GM21360 (cell line): ENCODE measurements around the gene SORCS2.

Experiments used
- ATAC-seq: cut with Tn5 transposase; IDR thresholded peaks from one replicate; pipeline ENCODE4 v1.9.1; 2021; ENCODE audit warnings: mild to moderate bottlenecking, moderate library complexity; ENCODE audit not compliant: unreplicated experiment

SORCS2 gene

GRCh38 chr4:7733801-7734650 lies 541.7 kb downstream of the SORCS2 start:
- ATAC-seq, result no peak

GRCh38 chr4:7734651-7735260 lies 542.4 kb downstream of the SORCS2 start:
- no peak for ATAC-seq

- ATAC-seq, result no peak
Measured at GRCh38 chr4:7735395-7735794, 543.1 kb downstream of the SORCS2 start.

DNA sequence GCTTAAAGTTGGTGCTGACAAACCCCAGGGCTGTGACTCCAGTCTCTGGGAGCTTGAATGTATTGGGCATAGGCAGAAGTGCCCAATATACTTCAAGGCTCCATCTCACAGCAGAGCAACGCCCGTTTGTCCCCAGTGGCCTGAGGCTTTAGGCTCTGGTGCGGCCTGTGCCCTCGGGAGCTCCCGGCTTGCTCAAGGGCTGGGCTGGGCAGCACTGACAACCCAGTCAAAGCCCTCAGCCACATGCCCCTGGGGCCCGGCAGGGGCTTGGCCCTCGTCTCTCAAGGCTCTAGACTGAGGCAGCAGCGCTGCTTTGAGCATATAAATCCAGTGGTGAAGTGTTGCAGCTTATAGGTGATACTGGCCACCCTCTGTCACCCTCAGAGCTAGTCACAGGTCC lies 543.6 kb downstream of the SORCS2 start:
- no peak for ATAC-seq

- ATAC-seq, result no peak
Measured at GRCh38 chr4:7736436-7737267, 544.3 kb downstream of the SORCS2 start.

GRCh38 chr4:7737268-7737645 lies 544.9 kb downstream of the SORCS2 start:
- no peak for ATAC-seq

GRCh38 chr4:7737752-7738457 lies 545.6 kb downstream of the SORCS2 start:
- ATAC-seq, result no peak

GRCh38 chr4:7738458-7739076 lies 546.2 kb downstream of the SORCS2 start:
- no peak for ATAC-seq

DNA sequence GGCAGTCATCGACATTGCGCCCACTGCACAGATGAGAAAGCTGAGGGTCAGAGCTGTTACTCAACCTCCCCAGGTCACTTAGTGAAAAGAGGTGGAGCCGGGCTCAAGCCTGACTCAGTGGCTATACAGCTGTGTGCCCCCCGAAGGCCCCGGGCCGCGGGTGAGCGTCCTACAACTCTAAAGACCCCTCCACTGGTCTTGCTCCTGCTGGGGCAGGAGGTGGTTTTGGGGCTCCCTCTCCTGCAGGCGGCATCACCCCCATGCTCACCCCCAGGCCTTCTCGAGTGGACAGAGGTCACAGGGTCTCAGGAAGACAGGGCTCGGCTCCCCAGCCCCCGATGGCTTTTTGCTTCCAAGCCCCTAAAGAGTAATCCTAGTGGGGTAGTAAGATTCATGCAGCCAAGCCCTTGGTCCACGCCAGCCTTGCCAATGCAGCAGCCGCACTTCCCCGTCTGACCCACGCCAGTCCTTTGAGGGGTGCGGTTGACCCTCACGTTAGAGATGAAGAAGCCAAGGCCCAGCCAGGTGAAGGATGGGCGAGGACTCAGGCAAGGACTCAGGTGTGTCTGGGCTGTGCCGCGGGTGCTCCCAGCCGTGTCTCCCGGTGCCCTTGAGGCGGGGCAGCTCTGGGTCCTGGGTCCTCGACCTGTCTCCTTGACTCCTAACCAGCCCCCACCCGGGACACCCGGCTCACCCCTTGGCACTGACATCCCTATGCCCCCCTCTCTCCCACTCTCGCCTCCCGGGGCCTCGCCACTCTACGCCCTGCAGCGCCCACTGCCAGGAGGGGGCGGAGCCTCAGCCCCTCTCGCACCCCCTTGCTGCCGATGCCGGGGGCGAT lies 547.0 kb downstream of the SORCS2 start:
- no peak for ATAC-seq

DNA sequence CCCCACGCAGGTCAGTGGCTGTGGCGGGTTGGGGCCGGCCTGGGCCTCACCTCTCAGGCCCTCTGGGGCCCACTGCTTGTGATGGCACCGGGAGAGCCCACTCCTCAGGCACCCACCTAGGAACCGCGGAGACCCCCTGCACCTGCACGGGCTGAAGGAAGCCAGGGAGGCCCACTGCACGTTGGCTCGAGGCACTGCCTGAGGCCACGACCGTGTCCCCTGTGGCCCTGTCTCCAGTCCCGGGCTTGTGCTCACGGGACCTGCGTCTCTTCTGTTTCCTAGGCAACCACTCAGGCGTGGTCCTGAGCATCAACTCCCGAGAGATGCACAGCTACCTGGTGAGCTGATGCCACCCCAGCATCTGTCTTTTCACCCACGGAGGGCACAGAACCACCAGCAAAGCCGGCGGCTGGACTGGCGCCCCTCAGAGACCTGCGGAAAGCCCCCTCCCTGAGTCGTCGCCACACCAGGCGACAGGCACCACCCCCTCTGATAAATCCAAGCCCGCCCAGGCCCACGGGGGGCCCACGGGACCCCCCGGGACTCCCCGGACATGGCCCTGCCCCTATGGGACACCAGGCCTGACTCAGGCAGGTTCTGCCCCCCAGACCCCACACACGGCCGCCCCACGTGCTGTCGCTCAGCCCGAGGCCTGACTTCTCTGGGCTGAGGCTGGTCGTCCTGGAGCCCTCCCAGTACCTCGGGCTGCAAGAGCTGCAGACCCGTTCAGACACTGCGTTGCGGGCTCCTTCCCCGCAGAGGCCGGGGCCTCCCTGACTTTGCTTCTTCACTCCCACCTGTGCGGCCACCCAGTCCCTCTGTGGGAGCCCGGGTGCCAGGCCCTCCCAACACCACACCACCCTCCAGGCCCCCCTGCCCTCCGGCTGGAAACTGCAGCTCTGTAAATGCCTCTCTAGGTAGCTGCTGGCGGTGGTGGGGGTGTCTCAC lies 547.9 kb downstream of the SORCS2 start:
- ATAC-seq, result no peak

- no peak for ATAC-seq
Measured at GRCh38 chr4:7740866-7741525, 548.7 kb downstream of the SORCS2 start.

DNA sequence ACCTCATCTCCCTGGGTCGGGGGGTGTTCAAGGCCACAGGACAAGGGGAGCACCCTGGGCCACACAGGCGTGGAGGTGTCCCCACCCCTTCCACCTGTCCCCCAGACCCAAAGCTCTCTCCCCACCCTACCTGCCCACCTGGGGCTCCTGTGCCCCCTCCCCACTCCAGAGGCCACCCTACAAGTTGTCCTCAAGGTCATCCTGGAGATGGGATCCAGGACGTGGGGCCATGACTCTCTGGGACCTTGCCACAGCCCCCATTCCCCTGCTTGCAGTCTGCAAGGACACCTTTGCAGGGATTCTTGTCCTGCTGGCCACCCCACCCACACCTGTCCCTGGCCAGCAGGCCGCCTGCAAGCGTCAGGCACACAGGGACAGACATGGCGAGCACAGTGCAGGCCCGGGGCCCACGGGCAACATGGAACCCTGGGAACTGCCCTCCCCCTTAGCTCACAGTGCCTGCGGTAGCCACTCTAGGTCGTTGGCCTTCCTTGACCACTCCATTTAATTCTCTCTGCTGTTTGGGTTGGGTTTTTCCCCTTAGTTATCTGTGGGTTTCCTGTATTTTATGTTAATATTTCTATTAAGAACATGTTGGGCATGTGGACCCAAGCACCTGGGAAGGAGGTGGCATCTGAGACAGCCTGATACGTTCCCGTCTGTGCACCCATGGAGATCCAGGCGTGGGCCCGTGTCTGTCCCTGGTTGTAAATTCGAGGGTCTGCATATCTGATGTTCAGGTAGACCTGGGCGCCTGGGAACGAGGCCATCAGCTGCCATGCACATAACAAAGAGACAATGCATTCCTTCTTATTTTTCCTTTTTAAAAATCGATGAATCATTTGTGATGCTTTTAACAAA lies 549.8 kb downstream of the SORCS2 start:
- ATAC-seq, result no peak

GRCh38 chr4:7742807-7743280 lies 550.5 kb downstream of the SORCS2 start:
- ATAC-seq, result no peak

DNA sequence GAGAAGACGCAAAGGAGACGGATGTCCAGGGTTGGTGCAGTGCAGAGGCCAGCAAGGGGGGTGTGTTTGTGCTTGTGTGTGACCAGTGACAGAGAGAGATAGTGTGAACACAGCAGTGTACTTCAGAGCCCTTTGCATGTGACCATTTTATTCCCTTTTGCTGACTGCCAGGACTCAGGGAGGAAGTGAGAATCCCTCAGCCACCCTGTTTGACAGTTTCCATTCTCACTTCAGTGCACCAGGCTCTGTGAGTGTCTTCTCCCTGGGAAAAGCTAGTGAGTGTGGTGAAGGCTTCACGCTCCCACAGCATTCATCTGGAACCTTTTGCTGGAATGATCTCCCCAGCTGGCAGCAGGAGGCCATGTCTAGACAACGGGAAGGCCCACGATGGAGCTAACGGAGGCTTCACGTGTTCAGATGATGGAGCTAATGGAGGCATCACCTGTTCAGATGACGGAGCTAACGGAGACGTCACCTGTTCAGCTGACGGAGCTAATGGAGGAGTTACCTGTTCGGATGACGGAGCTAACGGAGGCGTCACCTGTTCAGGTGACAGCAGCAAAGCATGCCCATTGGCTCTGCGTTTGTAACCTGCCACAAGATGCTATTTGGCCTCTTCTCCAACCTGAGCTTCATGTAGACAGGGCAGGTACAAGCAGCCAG lies 551.9 kb downstream of the SORCS2 start:
- ATAC-seq, result no peak

GRCh38 chr4:7745301-7745885 lies 553.1 kb downstream of the SORCS2 start:
- no peak for ATAC-seq
